ENCODE data around the gene DPH6.
"Not testable (repeated sequence)": the region's sequence is repeated elsewhere in the genome, so short reads cannot be mapped to it uniquely, and the experiment has no call there.

DPH6 gene

GRCh38 chr15:35329521-35329961 is 216.4 kb downstream of the DPH6 start:
- no peaks in the 10 kb centered on the region for H3K9me3 Mint-ChIP-seq
- no peaks in the 10 kb centered on the region for H3K27me3 Mint-ChIP-seq
- no peaks in the 10 kb centered on the region for H3K4me1 Mint-ChIP-seq (ENCODE audit: low read depth)
- H3K4me3 Mint-ChIP-seq, result no peak overlapping the region
- no peaks in the 10 kb centered on the region for H3K36me3 Mint-ChIP-seq (ENCODE audit: low read depth)
- no peak overlapping the region for H3K27ac Mint-ChIP-seq
- no peak for DNase-seq

GRCh38 chr15:35328836-35329235 is 217.1 kb downstream of the DPH6 start:
- H3K36me3 Mint-ChIP-seq (ENCODE audit: low read depth); H3K27ac Mint-ChIP-seq; H3K27me3 Mint-ChIP-seq: not testable (repeated sequence)

GRCh38 chr15:35327789-35328188 is 218.2 kb downstream of the DPH6 start:
- Mint-ChIP-seq H3K27ac (no peak overlapping the region), H3K9me3 (no peaks in the 10 kb centered on the region), H3K4me1 (ENCODE audit: low read depth) (no peaks in the 10 kb centered on the region), H3K27me3 (no peaks in the 10 kb centered on the region), H3K36me3 (ENCODE audit: low read depth) (no peaks in the 10 kb centered on the region), H3K4me3 (no peak overlapping the region)
- DNase-seq, result no peak

More at GRCh38 chr15:35328836-35329235, 217.1 kb downstream of the DPH6 start:
- not testable (repeated sequence) for H3K4me1 Mint-ChIP-seq (ENCODE audit: low read depth); DNase-seq; H3K9me3 Mint-ChIP-seq; H3K4me3 Mint-ChIP-seq

- DNase-seq, result no peak
- Mint-ChIP-seq H3K27me3 (no peaks in the 10 kb centered on the region), H3K4me3 (no peak overlapping the region), H3K4me1 (ENCODE audit: low read depth) (no peaks in the 10 kb centered on the region), H3K36me3 (ENCODE audit: low read depth) (no peaks in the 10 kb centered on the region), H3K27ac (no peak overlapping the region), H3K9me3 (no peaks in the 10 kb centered on the region)
Observed at GRCh38 chr15:35325374-35325941, 220.5 kb downstream of the DPH6 start.

- DNase-seq, result no peak
- Mint-ChIP-seq H3K27ac (no peak overlapping the region), H3K9me3 (no peaks in the 10 kb centered on the region), H3K36me3 (ENCODE audit: low read depth) (no peaks in the 10 kb centered on the region), H3K27me3 (no peaks in the 10 kb centered on the region), H3K4me3 (no peak overlapping the region), H3K4me1 (ENCODE audit: low read depth) (no peaks in the 10 kb centered on the region)
Observed at GRCh38 chr15:35323141-35323540, 222.8 kb downstream of the DPH6 start.

- no peak overlapping the region for H3K4me3 Mint-ChIP-seq
- H3K27ac Mint-ChIP-seq, result no peak overlapping the region
- H3K27me3 Mint-ChIP-seq, result no peaks in the 10 kb centered on the region
- no peaks in the 10 kb centered on the region for H3K4me1 Mint-ChIP-seq (ENCODE audit: low read depth)
- no peaks in the 10 kb centered on the region for H3K9me3 Mint-ChIP-seq
- H3K36me3 Mint-ChIP-seq (ENCODE audit: low read depth), result no peaks in the 10 kb centered on the region
- no peak for DNase-seq
Observed at GRCh38 chr15:35321926-35322325, 224.0 kb downstream of the DPH6 start.

GRCh38 chr15:35320911-35321310 is 225.1 kb downstream of the DPH6 start:
- no peak overlapping the region for H3K27ac Mint-ChIP-seq
- H3K4me1 Mint-ChIP-seq (ENCODE audit: low read depth), result no peaks in the 10 kb centered on the region
- no peak for DNase-seq
- H3K9me3 Mint-ChIP-seq, result no peaks in the 10 kb centered on the region
- H3K36me3 Mint-ChIP-seq (ENCODE audit: low read depth), result no peaks in the 10 kb centered on the region
- H3K27me3 Mint-ChIP-seq, result no peaks in the 10 kb centered on the region
- no peak overlapping the region for H3K4me3 Mint-ChIP-seq
